Endothelial cell (in vitro differentiated cells): ENCODE data around the gene TMEM132C. TPM values are rescaled to one million over a fixed set of nuclear protein-coding genes. Genes with fewer than 3 reads are reported as not detected.

Experiments
- DNase-seq: peaks from one replicate; pipeline ENCODE4 v3.0.0; 2021; ENCODE audit warnings: low spot score
- H3K27ac Mint-ChIP-seq: one replicate; pipeline ENCODE4 v1.8.0; 2021; ENCODE audit warnings: mixed read lengths, inconsistent platforms; ENCODE audit not compliant: unreplicated experiment
- H3K27me3 Mint-ChIP-seq: one replicate; pipeline ENCODE4 v1.8.0; 2021; ENCODE audit warnings: mild to moderate bottlenecking, moderate library complexity, mixed read lengths, inconsistent platforms; ENCODE audit not compliant: unreplicated experiment
- H3K36me3 Mint-ChIP-seq: one replicate; pipeline ENCODE4 v1.8.0; 2021; ENCODE audit warnings: mild to moderate bottlenecking, low read depth, mixed read lengths, inconsistent platforms; ENCODE audit not compliant: unreplicated experiment
- H3K4me1 Mint-ChIP-seq: one replicate; pipeline ENCODE4 v1.8.0; 2021; ENCODE audit warnings: mild to moderate bottlenecking, mixed read lengths, inconsistent platforms; ENCODE audit not compliant: unreplicated experiment
- H3K4me3 Mint-ChIP-seq: one replicate; pipeline ENCODE4 v1.8.0; 2021; ENCODE audit warnings: mild to moderate bottlenecking, mixed read lengths, inconsistent platforms; ENCODE audit not compliant: unreplicated experiment
- H3K9me3 Mint-ChIP-seq: one replicate; pipeline ENCODE4 v1.8.0; 2021; ENCODE audit warnings: mixed read lengths, inconsistent platforms; ENCODE audit not compliant: unreplicated experiment
- total RNA-seq: library from RNA; stranded (reverse); fragmentation: NEBNext Ultra II Directional; extraction: Animal tissue kit (Norgen Biotek cat#: 25700); gene quantifications from one replicate; pipeline ENCODE4 v1.2.1, GENCODE V29; 2021; ENCODE audit not compliant: unreplicated experiment
- TF ChIP-seq, protein P1 (sequence below): fragments of 200-600 bp; sonication (generic); IDR thresholded peaks from one replicate; pipeline ENCODE4 v1.5.0; 2021; ENCODE audit warnings: antibody characterized with exemption; ENCODE audit not compliant: unreplicated experiment

TMEM132C gene
- total RNA-seq, 1 donor from 2014 or later: not detected

DNA sequence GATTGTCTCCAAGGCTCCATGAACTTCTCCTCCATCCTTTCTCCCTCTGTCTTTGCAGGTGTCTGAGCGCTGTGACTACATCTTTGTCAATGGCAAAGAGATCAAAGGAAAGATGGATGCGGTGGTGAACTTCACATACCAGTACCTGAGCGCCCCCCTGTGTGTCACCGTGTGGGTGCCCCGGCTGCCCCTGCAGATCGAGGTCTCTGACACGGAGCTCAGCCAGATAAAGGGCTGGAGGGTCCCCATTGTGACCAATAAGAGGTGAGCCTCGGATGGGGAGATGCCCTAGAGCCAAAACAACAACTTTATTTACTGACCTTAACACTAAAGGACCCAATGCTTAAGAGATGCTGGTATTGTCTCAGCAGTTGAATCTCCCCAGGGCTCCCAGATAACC is 426.8 kb downstream of the TMEM132C start:
- TF ChIP-seq, protein P1, sequence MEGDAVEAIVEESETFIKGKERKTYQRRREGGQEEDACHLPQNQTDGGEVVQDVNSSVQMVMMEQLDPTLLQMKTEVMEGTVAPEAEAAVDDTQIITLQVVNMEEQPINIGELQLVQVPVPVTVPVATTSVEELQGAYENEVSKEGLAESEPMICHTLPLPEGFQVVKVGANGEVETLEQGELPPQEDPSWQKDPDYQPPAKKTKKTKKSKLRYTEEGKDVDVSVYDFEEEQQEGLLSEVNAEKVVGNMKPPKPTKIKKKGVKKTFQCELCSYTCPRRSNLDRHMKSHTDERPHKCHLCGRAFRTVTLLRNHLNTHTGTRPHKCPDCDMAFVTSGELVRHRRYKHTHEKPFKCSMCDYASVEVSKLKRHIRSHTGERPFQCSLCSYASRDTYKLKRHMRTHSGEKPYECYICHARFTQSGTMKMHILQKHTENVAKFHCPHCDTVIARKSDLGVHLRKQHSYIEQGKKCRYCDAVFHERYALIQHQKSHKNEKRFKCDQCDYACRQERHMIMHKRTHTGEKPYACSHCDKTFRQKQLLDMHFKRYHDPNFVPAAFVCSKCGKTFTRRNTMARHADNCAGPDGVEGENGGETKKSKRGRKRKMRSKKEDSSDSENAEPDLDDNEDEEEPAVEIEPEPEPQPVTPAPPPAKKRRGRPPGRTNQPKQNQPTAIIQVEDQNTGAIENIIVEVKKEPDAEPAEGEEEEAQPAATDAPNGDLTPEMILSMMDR: no peak
- DNase-seq: no peak
- Mint-ChIP-seq H3K4me3 (no peak overlapping the region), H3K4me1 (no peaks in the 10 kb centered on the region), H3K27me3 (peaks cover 5% of the 10 kb centered on the region), H3K27ac (no peak overlapping the region), H3K36me3 (peaks cover 9% of the 10 kb centered on the region), H3K9me3 (peaks cover 34% of the 10 kb centered on the region)

DNA sequence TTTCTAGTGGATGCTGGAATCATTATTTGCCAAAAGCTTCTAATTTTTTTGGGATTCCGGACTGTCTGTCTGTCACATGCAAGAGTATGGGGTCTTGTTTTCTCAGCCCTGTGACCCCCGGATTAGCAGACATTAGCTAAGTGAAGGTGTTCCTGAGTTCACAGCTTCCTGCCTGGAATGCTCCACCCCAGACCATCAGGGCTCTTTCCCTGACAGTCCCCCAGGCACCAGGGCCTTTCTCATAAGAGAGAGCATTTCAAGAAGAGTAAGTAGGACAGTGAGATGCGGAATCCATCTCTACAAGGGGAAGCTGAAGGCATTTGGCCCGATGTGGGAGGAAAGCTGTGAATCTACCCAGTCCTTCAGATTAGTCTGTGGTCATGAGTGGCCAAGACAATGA is 427.5 kb downstream of the TMEM132C start:
- H3K4me3 Mint-ChIP-seq: no peak overlapping the region
- H3K4me1 Mint-ChIP-seq: no peaks in the 10 kb centered on the region
- no peak for DNase-seq
- H3K9me3 Mint-ChIP-seq: peaks cover 34% of the 10 kb centered on the region
- peaks cover 5% of the 10 kb centered on the region for H3K36me3 Mint-ChIP-seq
- peaks cover 4% of the 10 kb centered on the region for H3K27me3 Mint-ChIP-seq
- H3K27ac Mint-ChIP-seq: no peak overlapping the region
- TF ChIP-seq, protein P1: no peak

DNA sequence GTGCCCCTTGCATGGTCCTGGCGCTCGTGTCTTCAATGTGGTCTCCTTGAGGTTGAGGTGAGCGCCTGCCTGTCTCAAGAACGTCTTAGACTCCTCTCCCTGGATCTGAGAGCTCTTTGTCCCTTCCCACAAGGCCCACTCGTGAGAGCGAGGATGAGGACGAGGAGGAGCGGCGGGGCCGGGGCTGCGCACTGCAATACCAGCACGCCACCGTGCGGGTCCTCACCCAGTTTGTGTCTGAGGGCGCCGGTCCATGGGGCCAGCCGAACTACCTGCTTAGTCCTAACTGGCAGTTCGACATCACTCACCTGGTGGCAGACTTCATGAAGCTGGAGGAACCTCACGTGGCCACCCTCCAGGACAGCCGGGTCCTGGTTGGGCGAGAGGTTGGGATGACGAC is 428.7 kb downstream of the TMEM132C start:
- TF ChIP-seq, protein P1: no peak
- Mint-ChIP-seq H3K27ac (no peak overlapping the region), H3K4me3 (no peak overlapping the region), H3K9me3 (peaks cover 46% of the 10 kb centered on the region), H3K27me3 (peaks cover 5% of the 10 kb centered on the region), H3K4me1 (no peaks in the 10 kb centered on the region), H3K36me3 (peaks cover 4% of the 10 kb centered on the region)
- no peak for DNase-seq

DNA sequence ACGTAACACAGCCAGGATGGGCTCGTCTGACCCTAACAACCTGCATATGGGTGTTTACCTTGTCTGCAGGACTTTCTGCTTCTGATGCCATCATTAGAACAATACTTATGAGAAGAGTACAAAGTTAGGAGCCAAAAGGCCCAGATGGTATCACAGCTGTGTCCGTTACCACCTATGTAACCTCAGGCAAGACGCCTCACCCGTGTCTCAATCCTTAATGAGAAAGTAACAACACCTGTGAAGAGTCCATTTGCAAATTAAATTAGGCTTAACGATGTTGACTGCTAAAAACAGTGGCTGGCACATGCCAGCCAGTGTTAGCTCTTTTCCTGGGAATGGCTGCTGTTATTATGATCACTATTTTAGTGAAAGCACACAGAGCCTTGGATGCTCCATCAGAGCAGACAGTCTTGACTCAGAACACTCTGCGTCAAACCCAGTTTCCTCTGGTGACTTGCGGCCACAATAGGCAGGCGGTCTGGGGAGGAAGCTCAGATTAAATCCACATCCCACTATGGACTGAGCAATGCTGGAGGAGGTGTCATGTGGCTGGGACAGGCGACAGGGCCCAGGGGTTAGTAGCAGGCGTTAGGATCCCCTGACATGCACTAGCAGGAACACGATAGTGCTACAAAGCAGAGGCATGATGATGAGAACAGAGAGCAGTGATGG is 431.5 kb downstream of the TMEM132C start:
- Mint-ChIP-seq H3K27ac (no peak overlapping the region), H3K36me3 (peaks cover 7% of the 10 kb centered on the region), H3K27me3 (peaks cover 4% of the 10 kb centered on the region), H3K4me1 (no peaks in the 10 kb centered on the region), H3K9me3 (peaks cover 59% of the 10 kb centered on the region), H3K4me3 (peak overlapping the region; percentile 39)
- TF ChIP-seq, protein P1: no peak
- DNase-seq: no peak

DNA sequence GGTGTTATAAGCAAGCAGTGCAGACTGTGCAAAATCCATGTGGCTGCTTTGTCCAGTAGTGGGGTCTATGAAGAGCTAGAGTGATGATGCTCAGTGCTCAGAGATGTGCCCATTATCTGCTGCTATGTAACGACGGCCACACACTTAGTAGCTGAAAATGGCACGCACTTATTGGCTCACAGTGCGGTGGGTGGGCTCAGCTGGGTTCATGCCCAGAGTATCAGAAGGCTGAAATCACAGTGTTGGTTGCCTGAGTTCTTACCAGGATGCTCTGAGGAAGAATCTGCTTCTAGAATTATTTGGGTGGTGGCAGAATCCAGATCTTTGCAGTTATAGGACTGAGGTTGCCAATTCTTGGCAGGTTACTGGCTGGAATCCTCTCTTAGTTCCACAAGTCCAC is 432.1 kb downstream of the TMEM132C start:
- Mint-ChIP-seq H3K27ac (no peak overlapping the region), H3K36me3 (peaks cover 7% of the 10 kb centered on the region), H3K9me3 (peaks cover 64% of the 10 kb centered on the region), H3K4me3 (peak overlapping the region; percentile 39), H3K4me1 (no peaks in the 10 kb centered on the region), H3K27me3 (peaks cover 3% of the 10 kb centered on the region)
- TF ChIP-seq, protein P1: no peak
- DNase-seq: no peak
